Liver (tissue), 9 donors: ENCODE data around the gene JTB. TPM values are rescaled to one million over a fixed set of nuclear protein-coding genes. Genes with fewer than 3 reads are reported as not detected.

Experiments used
- DNase-seq: peaks from one replicate; pipeline ENCODE4 v3.0.0-alpha.2; 2017; ENCODE audit warnings: low spot score
- H3K27ac ChIP-seq, 2 donors: one replicate each; pipeline ENCODE4 v1.7.0; 2013; ENCODE audit warnings: inconsistent platforms in 2 of 2, low read length in 2 of 2, control low read depth in 1 of 2, low read depth in 1 of 2, mild to moderate bottlenecking in 1 of 2
- H3K27me3 ChIP-seq, 4 donors: one replicate each; pipeline versions ENCODE4 v1.6.1 to v1.7.0; 2013; ENCODE audit warnings: low read length in 3 of 4, inconsistent platforms in 1 of 4, mild to moderate bottlenecking in 1 of 4, moderate library complexity in 1 of 4; ENCODE audit not compliant: control insufficient read depth in 4 of 4, insufficient read depth in 4 of 4
- H3K36me3 ChIP-seq, 4 donors: one replicate each; pipeline versions ENCODE4 v1.6.1 to v1.7.0; 2013; ENCODE audit warnings: low read length in 3 of 4, mild to moderate bottlenecking in 3 of 4, low read depth in 1 of 4, moderate library complexity in 1 of 4; ENCODE audit not compliant: control insufficient read depth in 4 of 4, insufficient read depth in 3 of 4
- H3K4me1 ChIP-seq, 4 donors: one replicate each; pipeline versions ENCODE4 v1.6.1 to v1.7.0; 2013; ENCODE audit warnings: low read length in 3 of 4, mild to moderate bottlenecking in 3 of 4, moderate library complexity in 1 of 4; ENCODE audit not compliant: control insufficient read depth in 4 of 4, insufficient read depth in 4 of 4
- H3K4me3 ChIP-seq, 3 donors: one replicate each; pipeline versions ENCODE4 v1.6.1 to v1.7.0; 2013; ENCODE audit warnings: low read length in 3 of 3, control low read depth in 1 of 3, low read depth in 1 of 3, mild to moderate bottlenecking in 1 of 3
- H3K9ac ChIP-seq, 2 donors: one replicate each; pipeline ENCODE4 v1.7.0; 2013; ENCODE audit warnings: low read length in 2 of 2, mild to moderate bottlenecking in 2 of 2, moderate library complexity in 2 of 2, control low read depth in 1 of 2, low read depth in 1 of 2
- H3K9me3 ChIP-seq, 4 donors: one replicate each; pipeline versions ENCODE4 v1.6.1 to v1.7.0; 2013; ENCODE audit warnings: low read length in 3 of 4; ENCODE audit not compliant: control insufficient read depth in 4 of 4
- ATF3 ChIP-seq: IDR thresholded peaks from 2 replicates; pipeline ENCODE4 v1.6.1; 2016; ENCODE audit warnings: antibody characterized with exemption
- CTCF ChIP-seq: fragments of 150-350 bp; IDR thresholded peaks from 2 replicates; pipeline ENCODE4 v1.5.1; 2017; ENCODE audit warnings: improper control_type of control experiment, low read depth, low read length; ENCODE audit not compliant: missing input control
- FOXA1 ChIP-seq: IDR thresholded peaks from 2 replicates; pipeline ENCODE4 v1.6.1; 2016; ENCODE audit warnings: antibody characterized with exemption
- FOXA2 ChIP-seq: IDR thresholded peaks from 2 replicates; pipeline ENCODE4 v1.6.1; 2016; ENCODE audit warnings: antibody characterized with exemption
- GABPA ChIP-seq, 2 donors: IDR thresholded peaks in 1 of 2; conservative IDR thresholded peaks in 1 of 2; 2 replicates each; pipeline ENCODE4 v1.6.1; 2016; ENCODE audit warnings: antibody characterized with exemption in 2 of 2, mild to moderate bottlenecking in 1 of 2, moderate library complexity in 1 of 2
- HNF4A ChIP-seq, 2 donors: conservative IDR thresholded peaks; 2 replicates each; pipeline ENCODE4 v1.6.1; 2016; ENCODE audit warnings: antibody characterized with exemption in 2 of 2, mild to moderate bottlenecking in 2 of 2
- JUND ChIP-seq, 2 donors: IDR thresholded peaks; 2 replicates each; pipeline ENCODE4 v1.6.1; 2016; ENCODE audit warnings: antibody characterized with exemption in 2 of 2
- NR2F2 ChIP-seq: IDR thresholded peaks from 2 replicates; pipeline ENCODE4 v1.6.1; 2016; ENCODE audit warnings: antibody characterized with exemption
- RAD21 ChIP-seq, 2 donors: IDR thresholded peaks; 2 replicates each; pipeline ENCODE4 v1.6.1; 2016; ENCODE audit warnings: antibody characterized with exemption in 2 of 2, mild to moderate bottlenecking in 2 of 2
- RXRA ChIP-seq, 2 donors: IDR thresholded peaks; 2 replicates each; pipeline ENCODE4 v1.6.1; 2017 to 2018; ENCODE audit warnings: antibody characterized with exemption in 2 of 2, mild to moderate bottlenecking in 1 of 2
- SP1 ChIP-seq: IDR thresholded peaks from 2 replicates; pipeline ENCODE4 v1.6.1; 2018; ENCODE audit warnings: antibody characterized with exemption, mild to moderate bottlenecking
- YY1 ChIP-seq: IDR thresholded peaks from 2 replicates; pipeline ENCODE4 v1.6.1; 2016; ENCODE audit warnings: antibody characterized with exemption, mild to moderate bottlenecking
- ZBTB33 ChIP-seq: IDR thresholded peaks from 2 replicates; pipeline ENCODE4 v1.6.1; 2016; ENCODE audit warnings: antibody characterized with exemption
- WGBS: extraction: QIAGEN DNeasy Blood & Tissue Kit; methylation state at CpG from one replicate; pipeline ENCODE4 v1.1.7; 2013; 5-methylcytosine and 5-hydroxymethylcytosine counted together
- polyA plus RNA-seq, 2 donors: library from polyadenylated mRNA; stranded (reverse) in 1 of 2; unstranded in 1 of 2; fragments of 200-250 nt in 1 of 2; fragments of >200 nt in 1 of 2; fragmentation: Nextera tagmentation in 1 of 2; extraction: Ambion mirVana in 1 of 2; gene quantifications; one replicate each; pipeline versions ENCODE4 v1.2.1 to v1.2.3, GENCODE V29; 2013 to 2015
- total RNA-seq, 2 donors: library from RNA; depleted of rRNA; stranded (reverse); fragments of >200 nt; gene quantifications; one replicate each; pipeline ENCODE4 v1.2.3, GENCODE V29; 2014
- TF ChIP-seq, protein P1 (sequence below): IDR thresholded peaks from 2 replicates; pipeline ENCODE4 v1.6.1; 2016; ENCODE audit warnings: antibody characterized with exemption, mild to moderate bottlenecking
- donor health status: healthy.
- donor health status: healthy.
- donor health status: healthy.
- donor health status: healthy.
- donor health status: healthy.

JTB gene
- total and polyA plus RNA-seq, 4 donors, result 88.9 to 182 (median 124) TPM

GRCh38 chr1:153970346-153970745 lies 7.1 kb downstream of the JTB start:
- TF ChIP-seq ATF3, result no peak
- TF ChIP-seq HNF4A (conservative IDR thresholded peaks at IDR 0.05), result no peak
- no peak for TF ChIP-seq JUND (IDR thresholded peaks at IDR 0.05)
- TF ChIP-seq GABPA (IDR thresholded peaks at IDR 0.05 in 1 of 2, conservative IDR thresholded peaks at IDR 0.05 in 1 of 2), result no peak
- TF ChIP-seq FOXA2, result no peak
- TF ChIP-seq YY1, result no peak
- TF ChIP-seq CTCF, result no peak
- H3K4me3 ChIP-seq, result no peak overlapping the region
- peaks cover 4 to 18% (median 13%) of the 10 kb centered on the region in 4 donors for H3K36me3 ChIP-seq
- no peak overlapping the region for H3K9ac ChIP-seq
- no peak overlapping the region for H3K27ac ChIP-seq
- DNase-seq, result no peak
- 91% methylated on average over 2 of the region's 2 CpGs for WGBS
- no peaks in the 10 kb centered on the region for H3K27me3 ChIP-seq
- peaks cover 5 to 27% (median 16%) of the 10 kb centered on the region in 4 donors for H3K4me1 ChIP-seq
- H3K9me3 ChIP-seq, result no peaks in the 10 kb centered on the region

DNA sequence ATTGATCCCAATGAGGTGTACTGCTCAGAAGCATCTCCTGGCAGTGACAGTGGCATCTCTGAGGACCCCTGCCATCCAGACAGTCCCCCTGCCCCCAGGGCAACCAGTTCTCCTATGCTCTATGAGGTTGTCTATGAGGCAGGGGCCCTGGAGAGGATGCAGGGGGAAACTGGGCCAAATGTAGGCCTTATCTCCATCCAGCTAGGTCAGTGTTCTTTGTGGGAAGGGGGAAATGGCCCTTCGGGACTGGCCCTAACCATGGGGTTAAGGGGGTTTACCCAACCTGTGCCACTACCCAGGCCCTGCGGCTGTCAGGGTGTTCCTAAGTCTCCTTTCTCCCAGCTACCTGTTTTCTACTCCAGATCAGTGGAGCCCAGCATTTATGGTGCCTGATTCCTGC lies 8.5 kb downstream of the JTB start:
- Histone ChIP-seq H3K36me3 (peaks cover 0 to 8% (median 4%) of the 10 kb centered on the region in 4 donors), H3K4me1 (peaks cover 5 to 33% (median 20%) of the 10 kb centered on the region in 4 donors), H3K27ac (no peak overlapping the region), H3K9ac (no peak overlapping the region), H3K27me3 (no peaks in the 10 kb centered on the region), H3K9me3 (no peaks in the 10 kb centered on the region), H3K4me3 (no peak overlapping the region)
- DNase-seq, result no peak
- 91% methylated on average over 2 of the region's 2 CpGs for WGBS
- TF ChIP-seq JUND (IDR thresholded peaks at IDR 0.05), result no peak
- no peak for TF ChIP-seq RXRA (IDR thresholded peaks at IDR 0.05)
- no peak for TF ChIP-seq SP1
- TF ChIP-seq, protein P1, sequence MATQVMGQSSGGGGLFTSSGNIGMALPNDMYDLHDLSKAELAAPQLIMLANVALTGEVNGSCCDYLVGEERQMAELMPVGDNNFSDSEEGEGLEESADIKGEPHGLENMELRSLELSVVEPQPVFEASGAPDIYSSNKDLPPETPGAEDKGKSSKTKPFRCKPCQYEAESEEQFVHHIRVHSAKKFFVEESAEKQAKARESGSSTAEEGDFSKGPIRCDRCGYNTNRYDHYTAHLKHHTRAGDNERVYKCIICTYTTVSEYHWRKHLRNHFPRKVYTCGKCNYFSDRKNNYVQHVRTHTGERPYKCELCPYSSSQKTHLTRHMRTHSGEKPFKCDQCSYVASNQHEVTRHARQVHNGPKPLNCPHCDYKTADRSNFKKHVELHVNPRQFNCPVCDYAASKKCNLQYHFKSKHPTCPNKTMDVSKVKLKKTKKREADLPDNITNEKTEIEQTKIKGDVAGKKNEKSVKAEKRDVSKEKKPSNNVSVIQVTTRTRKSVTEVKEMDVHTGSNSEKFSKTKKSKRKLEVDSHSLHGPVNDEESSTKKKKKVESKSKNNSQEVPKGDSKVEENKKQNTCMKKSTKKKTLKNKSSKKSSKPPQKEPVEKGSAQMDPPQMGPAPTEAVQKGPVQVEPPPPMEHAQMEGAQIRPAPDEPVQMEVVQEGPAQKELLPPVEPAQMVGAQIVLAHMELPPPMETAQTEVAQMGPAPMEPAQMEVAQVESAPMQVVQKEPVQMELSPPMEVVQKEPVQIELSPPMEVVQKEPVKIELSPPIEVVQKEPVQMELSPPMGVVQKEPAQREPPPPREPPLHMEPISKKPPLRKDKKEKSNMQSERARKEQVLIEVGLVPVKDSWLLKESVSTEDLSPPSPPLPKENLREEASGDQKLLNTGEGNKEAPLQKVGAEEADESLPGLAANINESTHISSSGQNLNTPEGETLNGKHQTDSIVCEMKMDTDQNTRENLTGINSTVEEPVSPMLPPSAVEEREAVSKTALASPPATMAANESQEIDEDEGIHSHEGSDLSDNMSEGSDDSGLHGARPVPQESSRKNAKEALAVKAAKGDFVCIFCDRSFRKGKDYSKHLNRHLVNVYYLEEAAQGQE, result no peak
- TF ChIP-seq NR2F2, result no peak
- TF ChIP-seq RAD21 (IDR thresholded peaks at IDR 0.05), result no peak
- TF ChIP-seq ATF3, result no peak
- TF ChIP-seq CTCF, result no peak
- no peak for TF ChIP-seq FOXA2
- TF ChIP-seq HNF4A (conservative IDR thresholded peaks at IDR 0.05), result no peak
- no peak for TF ChIP-seq FOXA1
- no peak for TF ChIP-seq ZBTB33
- TF ChIP-seq YY1, result no peak
